Globus pallidus (tissue), 1 donor: ENCODE data around the gene GDPD4.

ENCODE experiments used
- DNase-seq: peaks from one replicate; pipeline ENCODE4 v3.0.0-alpha.2; 2015; ENCODE audit warnings: low spot score

Gene GDPD4

DNA sequence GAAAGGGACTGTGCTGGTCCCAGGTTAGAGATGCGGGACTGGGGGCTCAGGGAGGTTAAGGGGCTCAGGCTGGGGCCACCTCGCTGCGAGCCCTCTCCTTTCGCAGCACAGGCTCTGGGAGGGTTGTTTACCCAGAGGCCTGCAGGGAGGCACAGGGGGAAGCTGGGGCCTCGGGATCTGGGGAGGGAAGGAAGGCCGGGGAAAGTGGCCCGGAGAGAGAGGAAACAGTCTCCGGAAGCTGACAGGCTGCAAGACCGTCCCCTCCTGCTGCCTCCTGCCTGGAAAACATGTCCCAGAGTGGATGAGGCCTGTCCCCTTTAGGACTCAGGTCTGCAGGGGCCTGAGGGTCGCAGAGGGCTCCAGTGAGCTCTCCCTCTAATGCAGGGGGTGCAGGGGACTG is 128.0 kb downstream of the GDPD4 start:
- no peak for DNase-seq

DNA sequence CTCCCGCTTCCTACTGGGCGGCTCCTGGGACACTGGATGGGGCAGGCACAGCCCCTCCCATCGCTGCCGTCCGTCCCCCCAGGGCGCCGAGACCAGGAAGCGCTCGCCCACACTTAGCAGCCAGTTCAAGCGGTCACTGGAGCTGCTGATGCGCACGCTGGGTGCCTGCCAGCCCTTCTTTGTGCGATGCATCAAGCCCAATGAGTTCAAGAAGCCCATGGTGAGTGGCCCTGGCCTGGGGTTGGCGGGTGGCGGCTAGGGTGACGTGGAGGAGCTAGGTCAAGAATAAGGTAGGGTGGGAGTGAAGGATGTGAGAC is 128.9 kb downstream of the GDPD4 start:
- DNase-seq = no peak

DNA sequence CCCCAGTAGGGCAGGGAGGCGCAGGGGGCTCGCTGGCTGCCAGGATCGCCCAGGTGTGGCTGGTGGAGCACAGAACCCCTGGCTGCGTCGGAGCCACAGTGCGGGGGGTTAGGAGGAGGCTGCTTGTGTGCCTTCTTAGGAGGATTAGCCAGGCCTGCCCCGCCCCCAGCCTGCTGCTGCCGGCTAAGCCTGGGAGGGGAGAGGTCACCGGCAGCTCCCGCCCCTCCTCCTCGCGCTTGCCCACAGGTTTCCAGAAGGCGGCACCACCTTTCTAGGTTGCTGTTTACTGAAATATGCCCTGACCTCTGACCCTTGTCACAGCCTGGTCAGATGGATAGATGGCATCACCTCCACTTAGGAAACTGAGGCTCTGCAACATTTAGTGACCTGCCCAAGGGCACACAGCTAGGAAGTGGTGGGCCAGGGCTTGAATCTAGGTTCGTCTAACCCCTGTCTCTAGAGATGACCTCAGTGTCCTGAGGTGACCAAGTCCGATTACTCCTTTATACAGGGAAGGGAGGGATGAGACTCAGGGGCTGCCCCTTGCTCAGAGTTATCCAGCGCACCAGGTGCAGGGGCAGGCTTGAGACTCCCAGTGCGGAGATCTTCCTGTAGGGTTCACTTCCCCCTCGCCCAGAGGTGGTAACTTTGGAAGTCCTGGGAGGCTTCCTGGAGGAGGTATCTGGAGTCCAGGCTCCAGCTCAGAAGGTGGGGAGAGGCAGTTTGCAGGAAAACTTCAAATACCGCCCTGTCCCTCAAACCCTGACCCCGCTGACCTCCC is 129.4 kb downstream of the GDPD4 start:
- no peak for DNase-seq

DNA sequence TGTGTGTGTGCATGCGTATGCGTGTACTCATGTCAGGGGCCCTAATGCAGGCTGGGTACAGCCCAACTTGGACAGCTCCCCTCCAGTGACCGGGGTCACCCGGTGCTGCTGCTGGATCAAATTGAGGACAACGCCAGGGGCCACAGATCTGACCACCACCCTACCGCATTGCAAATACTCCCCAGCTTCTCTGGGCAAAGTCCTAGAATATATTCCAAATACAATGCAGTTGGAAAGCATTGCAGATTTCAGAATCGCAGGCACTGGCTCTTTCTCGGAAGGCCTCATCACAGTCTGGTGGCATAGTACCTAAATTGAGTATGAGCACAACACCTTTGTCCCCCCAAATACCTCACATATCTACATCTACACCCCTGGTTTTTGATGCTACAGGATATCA is 130.2 kb downstream of the GDPD4 start:
- no peak for DNase-seq

DNA sequence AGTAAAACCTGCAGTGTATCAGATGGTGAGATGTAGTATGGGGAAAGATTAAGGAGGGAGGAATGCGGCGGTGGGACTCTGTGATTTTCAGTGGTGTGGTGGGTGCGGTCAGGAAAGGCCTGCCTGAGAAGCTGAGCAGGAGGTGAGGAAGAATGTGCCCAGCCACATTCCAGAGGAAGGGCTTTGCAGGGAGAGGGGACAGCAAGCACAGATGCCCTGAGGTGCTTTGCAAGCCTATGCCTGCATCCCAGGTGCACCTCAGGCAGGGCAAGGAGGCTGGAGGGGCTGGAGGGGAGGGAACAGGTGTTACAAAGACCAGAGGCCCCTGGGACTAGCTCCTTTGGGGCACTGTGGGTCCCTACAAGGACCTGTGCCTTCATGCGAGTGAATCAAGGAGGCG is 131.4 kb downstream of the GDPD4 start:
- no peak for DNase-seq

DNA sequence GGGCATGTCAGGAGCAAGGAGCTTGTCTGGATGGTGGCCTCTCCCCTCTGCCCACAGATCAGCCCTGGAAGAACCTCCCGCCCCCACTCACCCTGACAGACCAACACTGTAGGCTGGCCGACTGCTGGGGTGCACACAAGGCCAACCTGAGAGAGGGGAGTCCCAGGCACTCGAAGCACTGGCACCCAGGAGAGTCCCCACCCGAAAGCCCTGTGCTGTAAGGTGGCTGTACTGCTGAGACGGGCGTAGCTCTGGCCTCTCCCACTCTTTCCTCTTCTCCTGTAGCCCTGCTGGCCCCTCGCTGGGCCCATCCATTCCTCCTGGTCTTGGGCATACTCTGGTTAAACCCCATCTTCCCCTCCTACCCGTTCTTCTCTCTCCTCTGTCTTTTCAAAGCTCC is 133.7 kb downstream of the GDPD4 start:
- no peak for DNase-seq

DNA sequence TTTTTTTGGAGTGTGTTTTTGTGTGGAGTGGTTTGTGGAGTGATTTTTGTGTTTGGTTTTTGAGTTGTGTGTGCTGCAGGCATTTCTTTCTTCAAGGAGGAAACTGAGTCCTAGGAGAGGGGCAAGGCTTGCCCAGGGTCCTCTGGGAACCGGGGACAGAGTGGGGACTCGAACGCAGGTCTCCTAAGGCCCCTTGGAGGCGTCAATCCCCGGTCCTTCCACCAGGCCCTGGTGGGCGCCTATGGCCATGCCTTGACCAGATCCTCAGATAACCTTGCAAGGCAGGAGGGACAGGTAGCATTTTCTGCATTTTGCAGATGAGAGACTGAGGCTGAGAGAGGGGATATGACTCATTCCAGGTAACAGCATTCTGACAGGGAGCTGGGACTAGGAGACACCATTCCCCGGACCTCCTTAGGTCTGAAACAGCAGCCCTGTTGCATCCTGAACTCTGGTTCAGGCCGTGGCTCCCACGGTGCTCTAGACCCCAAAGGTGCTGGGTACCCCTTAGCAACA is 134.3 kb downstream of the GDPD4 start:
- DNase-seq = no peak
